Hematopoietic multipotent progenitor cell treated with erythropoietin and hydrocortisone succinate and interleukin-3 and kit ligand, for 17 days (in vitro differentiated cells): Measurements from ENCODE around the gene NRXN3.
"Not testable (repeated sequence)": the region's sequence is repeated elsewhere in the genome, so short reads cannot be mapped to it uniquely, and the experiment has no call there.

Source experiments
- DNase-seq: peaks from one replicate; pipeline ENCODE4 v3.0.0-alpha.2; 2015; ENCODE audit warnings: low spot score

Gene NRXN3

DNA sequence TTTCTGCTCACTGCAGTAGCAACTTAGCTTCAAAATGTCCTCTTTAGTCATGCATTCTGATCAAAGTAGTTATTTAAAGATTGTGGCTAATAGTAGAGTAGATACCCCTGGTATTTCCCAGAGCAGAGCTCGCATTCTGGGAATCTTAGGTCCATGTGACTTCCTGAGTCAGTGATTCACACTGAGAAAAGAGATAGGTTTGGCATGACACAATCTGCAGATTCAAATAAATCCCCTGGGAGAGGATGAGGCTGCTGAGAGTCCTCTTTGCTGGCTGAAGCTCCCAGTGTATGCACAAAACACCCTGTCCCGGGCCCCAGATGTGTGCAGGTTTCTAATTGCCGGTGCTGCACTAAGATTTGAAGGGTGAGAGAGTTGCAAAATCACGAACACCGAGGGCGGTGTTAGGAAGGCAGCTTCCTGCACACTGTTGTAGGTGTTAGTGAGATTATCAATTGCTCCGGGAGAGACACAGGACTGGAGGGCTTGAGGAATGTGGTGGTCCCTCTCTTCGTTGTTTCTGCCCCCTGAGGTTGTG lies 233.2 kb downstream of the NRXN3 start:
- no peak for DNase-seq

- DNase-seq, result peak; percentile 19
Observed at GRCh38 chr14:78405079-78405856, 235.1 kb downstream of the NRXN3 start.

DNA sequence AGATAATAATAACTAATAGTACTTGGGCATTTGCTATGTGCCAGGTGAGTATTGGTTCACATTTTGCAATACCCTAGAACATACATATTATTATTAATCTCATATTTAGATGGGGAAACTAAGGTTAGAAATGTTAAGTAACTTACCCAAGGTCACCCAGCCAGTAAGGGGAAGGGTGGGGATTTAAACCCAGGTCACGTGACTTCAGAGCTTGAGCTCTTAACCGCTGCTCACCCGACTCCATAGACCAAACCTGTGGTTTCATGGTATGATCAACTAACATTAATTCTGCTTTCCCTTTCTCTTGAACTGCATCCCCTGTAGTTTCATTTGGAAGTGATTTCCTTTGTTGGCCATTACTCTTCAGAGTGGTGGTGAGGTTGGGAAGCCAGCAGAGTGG lies 242.3 kb downstream of the NRXN3 start:
- DNase-seq, result no peak

- DNase-seq, result no peak
Observed at GRCh38 chr14:78414172-78414571, 244.0 kb downstream of the NRXN3 start.

GRCh38 chr14:78417532-78417931 lies 247.4 kb downstream of the NRXN3 start:
- DNase-seq, result no peak

DNA sequence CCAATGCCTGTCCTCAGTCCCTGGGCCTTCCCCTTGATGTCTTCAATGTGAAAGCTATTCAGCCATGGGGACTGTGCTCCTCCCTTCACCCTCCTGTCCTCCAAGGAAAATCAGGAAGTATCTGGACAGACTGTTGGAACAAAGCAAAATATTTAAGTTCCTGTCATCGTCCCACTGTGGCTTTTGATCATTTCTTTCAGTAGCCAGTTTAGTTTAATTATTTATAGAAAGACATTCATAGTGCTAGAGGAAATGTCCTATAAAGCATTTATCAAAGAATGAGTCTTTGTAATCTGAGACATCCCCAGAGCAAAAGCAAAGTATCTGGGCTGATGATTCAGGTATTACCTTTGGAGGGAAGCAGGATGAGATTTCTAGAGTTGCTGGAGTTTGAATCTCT lies 254.1 kb downstream of the NRXN3 start:
- no peak for DNase-seq

- DNase-seq, result peak; percentile 14
Observed at GRCh38 chr14:78425330-78425729, 255.2 kb downstream of the NRXN3 start.

DNA sequence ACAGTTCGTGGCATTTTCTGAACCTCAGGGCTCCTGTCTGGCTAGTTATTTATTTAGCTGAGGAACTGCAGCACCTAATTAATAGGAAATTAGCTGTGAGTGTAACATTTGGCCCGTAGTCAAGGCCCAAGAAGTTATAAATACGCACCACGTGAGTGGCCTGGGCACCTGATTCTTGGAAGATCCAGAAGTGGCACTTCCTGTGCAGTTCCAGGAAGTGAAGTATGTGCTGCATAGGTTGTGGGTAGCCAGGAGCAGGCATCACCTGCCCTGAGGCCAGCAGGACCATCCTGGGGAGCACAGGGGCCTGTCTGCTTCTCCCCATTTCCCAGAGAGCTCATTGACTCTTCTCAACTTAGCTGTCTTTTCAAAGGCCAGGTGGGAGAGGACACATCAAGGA lies 255.6 kb downstream of the NRXN3 start:
- DNase-seq, result no peak

- no peak for DNase-seq
Observed at GRCh38 chr14:78432046-78432445, 261.9 kb downstream of the NRXN3 start.

DNA sequence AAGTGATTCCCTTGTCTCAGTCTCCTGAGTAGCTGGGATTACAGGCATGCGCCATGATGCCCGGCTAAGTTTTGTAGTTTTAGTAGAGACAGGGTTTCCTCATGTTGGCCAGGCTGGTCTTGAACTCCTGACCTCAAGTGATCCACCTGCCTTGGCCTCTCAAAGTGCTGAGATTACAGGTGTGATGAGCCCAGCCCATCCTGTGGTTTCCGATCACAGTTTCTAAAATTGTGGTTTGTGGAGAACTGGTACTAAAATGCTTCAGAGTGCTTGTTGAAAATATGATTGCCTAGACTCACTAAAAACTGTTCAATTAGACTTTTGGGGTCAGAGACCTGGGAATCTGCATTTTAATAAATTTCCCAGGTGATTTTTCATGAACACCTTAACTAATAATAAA lies 267.3 kb downstream of the NRXN3 start:
- not testable (repeated sequence) for DNase-seq

DNA sequence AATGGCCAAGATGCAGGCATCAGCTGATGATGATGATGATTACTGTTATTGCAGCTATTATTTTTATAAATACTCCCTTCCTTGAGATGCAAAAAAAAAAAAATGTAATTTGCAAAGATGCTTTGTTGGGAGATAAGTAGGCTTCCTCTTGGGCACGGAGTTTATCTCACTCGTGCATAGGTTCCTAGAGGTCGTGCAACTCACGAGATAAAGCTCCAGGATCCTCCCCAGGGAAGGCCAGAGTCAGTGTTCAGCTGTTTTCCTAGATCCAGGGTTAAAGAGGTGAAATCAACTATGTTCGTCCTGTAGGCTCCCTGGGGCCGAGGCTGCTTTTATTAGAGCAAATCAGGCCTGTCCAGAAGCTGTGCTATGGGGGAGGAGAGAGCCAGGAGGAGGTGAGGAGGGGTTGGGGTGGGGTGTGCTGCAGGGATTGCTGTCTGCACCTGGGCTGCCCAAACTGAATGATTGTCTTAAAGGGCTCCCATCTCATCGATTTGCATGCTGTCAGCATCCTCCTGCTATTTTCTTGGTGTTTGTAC lies 270.3 kb downstream of the NRXN3 start:
- DNase-seq, result peak; percentile 77

- DNase-seq, result no peak
Observed at GRCh38 chr14:78443834-78444233, 273.7 kb downstream of the NRXN3 start.

GRCh38 chr14:78445275-78445674 lies 275.1 kb downstream of the NRXN3 start:
- DNase-seq, result peak; percentile 30

DNA sequence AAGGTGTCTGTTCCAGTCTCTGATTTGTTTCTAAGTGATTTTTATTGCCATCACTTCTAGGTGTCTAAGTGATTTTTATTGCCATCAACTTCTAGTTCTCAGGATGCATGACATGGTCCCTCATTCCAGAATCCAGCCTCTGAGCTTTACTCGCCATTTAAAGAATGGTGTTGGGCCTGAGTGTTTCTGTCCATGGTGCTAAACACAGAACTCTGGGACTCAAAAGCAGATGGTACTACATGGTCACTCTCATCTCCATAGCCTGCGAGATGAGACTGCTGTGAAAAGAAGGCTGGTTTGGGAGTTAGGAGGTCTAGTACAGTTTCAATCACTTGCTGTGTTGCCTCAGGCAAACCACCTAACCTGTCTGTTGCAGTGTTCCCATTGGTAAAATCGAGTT lies 276.6 kb downstream of the NRXN3 start:
- DNase-seq, result no peak

DNA sequence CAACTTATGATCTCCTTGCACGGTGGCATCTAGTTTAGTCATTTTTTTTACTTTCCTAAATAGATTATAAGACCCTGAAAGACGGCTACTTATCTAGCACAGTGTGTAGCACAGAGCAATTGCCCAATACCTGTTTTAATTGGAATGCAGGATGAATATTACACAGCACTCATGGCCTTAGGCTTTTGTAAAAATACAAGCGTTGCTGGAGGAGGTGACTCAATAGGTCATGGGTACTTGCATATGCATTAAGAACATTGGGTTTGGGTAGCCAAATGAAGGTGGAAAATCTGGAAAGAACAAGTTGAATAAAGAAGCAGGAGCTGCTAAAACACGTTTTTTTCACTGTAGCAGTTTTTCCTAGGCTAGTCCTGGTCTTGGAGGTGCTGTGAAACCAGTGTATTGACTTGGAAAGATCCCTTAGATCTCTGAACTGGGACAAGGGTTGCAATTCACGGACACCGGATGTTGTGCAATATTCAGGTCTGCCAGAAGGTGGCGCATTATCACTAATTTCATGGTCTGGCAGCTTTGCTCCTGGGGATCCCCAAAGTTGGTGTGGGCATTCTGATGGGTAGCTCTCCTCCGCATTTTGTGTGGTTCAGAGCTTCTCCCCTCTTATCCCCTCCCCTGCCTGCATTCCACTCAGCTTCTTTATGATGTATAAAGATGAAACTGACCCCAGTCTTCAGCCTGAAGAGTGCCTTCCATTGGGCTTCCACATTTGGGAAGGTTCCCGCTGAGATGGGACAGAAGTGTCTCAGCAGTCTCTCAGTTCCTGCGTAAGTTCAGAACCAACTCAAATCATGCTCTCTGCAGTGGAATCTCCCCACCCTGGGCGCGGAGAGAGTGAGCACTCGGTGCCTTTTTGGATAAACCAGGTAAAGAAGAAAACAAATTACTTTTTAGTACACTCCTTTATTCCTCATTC lies 278.3 kb downstream of the NRXN3 start:
- DNase-seq, result peak; percentile 76

GRCh38 chr14:78450669-78451318 lies 280.6 kb downstream of the NRXN3 start:
- DNase-seq, result no peak

DNA sequence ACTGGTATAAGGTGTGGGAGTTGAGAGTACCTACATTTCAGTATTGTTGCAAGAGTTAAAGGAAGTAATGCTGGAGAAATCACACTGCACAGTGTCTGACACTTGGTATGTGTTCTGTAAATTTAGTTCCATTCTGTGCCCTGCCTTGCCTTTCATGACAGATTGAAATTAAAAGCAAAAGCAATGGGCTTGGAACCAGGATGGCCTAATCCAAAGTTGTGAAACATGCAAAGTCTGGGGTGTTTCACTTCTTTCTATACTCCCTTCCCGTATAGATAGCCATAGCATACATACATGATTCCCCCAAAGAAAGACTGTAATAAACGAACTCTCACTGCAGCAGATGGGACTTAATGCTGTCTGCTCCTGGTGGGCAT lies 281.1 kb downstream of the NRXN3 start:
- no peak for DNase-seq

DNA sequence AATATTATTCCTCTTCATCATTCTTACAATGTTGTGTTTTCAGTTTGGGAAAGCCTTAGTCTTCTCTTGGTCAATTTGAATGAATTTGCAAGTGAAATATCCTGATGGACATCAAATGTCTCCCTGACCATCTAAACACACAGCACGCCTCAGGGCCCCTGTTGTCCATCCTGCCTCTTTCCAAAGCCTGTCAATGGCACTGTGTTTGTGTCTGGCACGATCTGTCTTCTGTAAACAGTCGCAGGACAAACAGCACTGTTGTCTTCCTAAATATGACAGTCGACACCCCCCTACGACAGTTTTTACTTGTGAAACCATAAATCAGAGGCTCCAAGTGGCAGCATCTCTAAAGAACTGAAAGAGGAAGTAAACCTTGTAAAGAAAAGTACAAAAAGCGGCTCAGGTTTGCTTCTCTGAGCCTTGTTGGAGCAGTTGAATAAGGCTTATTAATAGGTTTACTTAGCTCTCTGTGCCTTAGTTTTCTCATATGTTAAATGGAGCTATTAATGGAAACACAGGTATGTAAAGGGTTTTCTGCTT lies 285.8 kb downstream of the NRXN3 start:
- DNase-seq, result no peak

- no peak for DNase-seq
Observed at GRCh38 chr14:78469947-78470346, 299.8 kb downstream of the NRXN3 start.

GRCh38 chr14:78479127-78479780 lies 309.1 kb downstream of the NRXN3 start:
- DNase-seq, result no peak

DNA sequence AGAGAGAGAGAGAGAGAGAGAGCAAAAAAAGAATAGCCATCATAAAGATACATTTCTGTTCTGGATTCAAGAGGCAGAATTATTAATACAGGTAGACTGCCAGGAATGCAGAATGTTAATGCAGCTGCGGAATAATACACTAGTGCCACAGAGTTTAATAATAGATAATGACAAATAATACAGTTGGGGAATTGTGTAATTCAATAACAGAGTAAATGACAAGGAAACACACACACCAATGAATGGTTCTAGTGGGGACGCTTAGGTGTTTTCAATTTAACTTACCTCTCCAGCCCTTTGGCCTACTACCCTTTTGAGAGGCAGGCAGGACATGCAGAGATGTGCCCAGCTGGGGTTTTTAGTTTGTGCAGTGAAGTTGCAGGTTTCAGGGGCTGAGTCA lies 313.9 kb downstream of the NRXN3 start:
- DNase-seq, result no peak
